Measurements from ENCODE around the gene SAMD3. TPM values are rescaled to one million over a fixed set of nuclear protein-coding genes. Genes with fewer than 3 reads are reported as not detected.

The SAMD3 gene
- total RNA-seq, 1 experiment from 2014 or later = 0.39 TPM

DNA sequence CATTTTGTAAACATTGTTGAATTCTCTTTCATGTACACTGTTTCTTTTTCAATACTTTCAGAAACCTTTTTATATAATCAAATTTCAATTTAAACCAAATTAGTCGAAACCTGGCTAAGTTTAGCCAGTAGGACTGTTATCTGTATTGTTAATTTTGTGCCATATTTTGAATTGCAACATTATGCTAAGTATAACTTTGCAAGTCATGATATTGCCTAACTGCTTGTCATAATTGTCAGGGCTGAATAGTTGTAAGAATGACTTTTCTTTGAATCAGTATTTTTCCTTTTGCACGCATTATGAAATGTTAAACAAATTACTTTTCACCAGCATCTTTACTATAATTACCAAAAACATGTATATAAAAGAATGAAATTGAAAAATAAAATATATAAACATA is 82.7 kb downstream of the SAMD3 start:
- no peak overlapping the region for H2BK20ac ChIP-seq (ENCODE audit: low read depth, low read length, poor library complexity, severe bottlenecking)
- no peak overlapping the region for H3T11ph ChIP-seq (ENCODE audit: low read length)
- no peak overlapping the region for H3K4ac ChIP-seq (ENCODE audit: low read depth, low read length)
- no peak overlapping the region for H3K18ac ChIP-seq (ENCODE audit: insufficient read length, low read depth, low read length)
- H3K27ac ChIP-seq (ENCODE audit: insufficient read length, low read depth, low read length) = no peak overlapping the region
- H2BK120ac ChIP-seq (ENCODE audit: low read depth, low read length, poor library complexity, severe bottlenecking) = no peak overlapping the region
- no peak overlapping the region for H2BK15ac ChIP-seq (ENCODE audit: low read depth, low read length)
- Mint-ChIP-seq H3K9me3 (no peaks in the 10 kb centered on the region), H3K27ac (no peak overlapping the region; a peak in 1 of 7 replicates), H3K4me1 (peaks cover 8 to 16% of the 10 kb centered on the region in 2 experiments), H3K4me3 (no peak overlapping the region), H3K27me3 (ENCODE audit: low read depth) (no peaks in the 10 kb centered on the region), H3K36me3 (ENCODE audit: insufficient read depth in 1 of 3, low read depth in 3 of 3) (peaks cover 2 to 10% (median 2%) of the 10 kb centered on the region in 3 experiments; a peak in 4 of 7 replicates)
- H4K5ac ChIP-seq (ENCODE audit: insufficient read length, low read depth, low read length) = no peak overlapping the region
- no CpG with 5 or more reads among the region's 2 CpGs for WGBS (ENCODE audit: extremely low coverage, insufficient read length, low lambda C conversion rate)
- no peak overlapping the region for H3K9ac ChIP-seq (ENCODE audit: extremely low read depth, insufficient read length, low read length)
- H4K8ac ChIP-seq (replicated peaks; ENCODE audit: insufficient read length, low read depth, low read length) = no peak overlapping the region
- no peaks in the 10 kb centered on the region for H3K79me1 ChIP-seq (ENCODE audit: insufficient read depth, low read depth, low read length, poor library complexity, severe bottlenecking)
- no peaks in the 10 kb centered on the region for H3K9me3 ChIP-seq (ENCODE audit: control insufficient read depth, low read depth, low read length)
- H3K14ac ChIP-seq (ENCODE audit: insufficient read depth, low read length) = no peak overlapping the region
- TF ChIP-seq, protein P1, sequence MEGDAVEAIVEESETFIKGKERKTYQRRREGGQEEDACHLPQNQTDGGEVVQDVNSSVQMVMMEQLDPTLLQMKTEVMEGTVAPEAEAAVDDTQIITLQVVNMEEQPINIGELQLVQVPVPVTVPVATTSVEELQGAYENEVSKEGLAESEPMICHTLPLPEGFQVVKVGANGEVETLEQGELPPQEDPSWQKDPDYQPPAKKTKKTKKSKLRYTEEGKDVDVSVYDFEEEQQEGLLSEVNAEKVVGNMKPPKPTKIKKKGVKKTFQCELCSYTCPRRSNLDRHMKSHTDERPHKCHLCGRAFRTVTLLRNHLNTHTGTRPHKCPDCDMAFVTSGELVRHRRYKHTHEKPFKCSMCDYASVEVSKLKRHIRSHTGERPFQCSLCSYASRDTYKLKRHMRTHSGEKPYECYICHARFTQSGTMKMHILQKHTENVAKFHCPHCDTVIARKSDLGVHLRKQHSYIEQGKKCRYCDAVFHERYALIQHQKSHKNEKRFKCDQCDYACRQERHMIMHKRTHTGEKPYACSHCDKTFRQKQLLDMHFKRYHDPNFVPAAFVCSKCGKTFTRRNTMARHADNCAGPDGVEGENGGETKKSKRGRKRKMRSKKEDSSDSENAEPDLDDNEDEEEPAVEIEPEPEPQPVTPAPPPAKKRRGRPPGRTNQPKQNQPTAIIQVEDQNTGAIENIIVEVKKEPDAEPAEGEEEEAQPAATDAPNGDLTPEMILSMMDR (conservative IDR thresholded peaks at IDR 0.05) = no peak
- no peak overlapping the region for H4K91ac ChIP-seq (ENCODE audit: insufficient read length, low read depth, low read length)
- no peak overlapping the region for H3K56ac ChIP-seq (ENCODE audit: insufficient read length, low read depth, low read length)
- no peak for DNase-seq
- no peaks in the 10 kb centered on the region for H3K4me1 ChIP-seq (ENCODE audit: insufficient read depth, low read length)
- H3K4me2 ChIP-seq (ENCODE audit: insufficient read depth, insufficient read length, low read length) = no peak overlapping the region
- no peak overlapping the region for H3K23ac ChIP-seq (ENCODE audit: insufficient read length, low read depth, low read length)
- H2AK5ac ChIP-seq (ENCODE audit: insufficient read length, low read length) = no peak overlapping the region
- H4K20me1 ChIP-seq (ENCODE audit: control insufficient read depth, insufficient read depth, insufficient read length) = no peaks in the 10 kb centered on the region
- no peaks in the 10 kb centered on the region for H3K23me2 ChIP-seq (ENCODE audit: insufficient read length, low read depth, low read length, poor library complexity, severe bottlenecking)
- H3K79me2 ChIP-seq (ENCODE audit: insufficient read depth, low read length) = no peaks in the 10 kb centered on the region
- no peak overlapping the region for H2BK12ac ChIP-seq (ENCODE audit: insufficient read length, low read depth, low read length)
- no peaks in the 10 kb centered on the region for H3K27me3 ChIP-seq (ENCODE audit: insufficient read depth, low read length)
- H2BK5ac ChIP-seq (ENCODE audit: insufficient read length, low read length) = no peak overlapping the region
- no peak overlapping the region for H2AFZ ChIP-seq (ENCODE audit: low read length)
